Heart right ventricle (tissue), 16 donors: ENCODE measurements around the gene NUDT7. TPM values are rescaled to one million over a fixed set of nuclear protein-coding genes. Genes with fewer than 3 reads are reported as not detected.

Experiments used
- ATAC-seq, 8 donors: fragments of 200-7000 bp; cut with Tn5 transposase; one replicate each; pipeline ENCODE4 v1.9.1; 2020; ENCODE audit warnings: mild to moderate bottlenecking in 8 of 8, moderate library complexity in 8 of 8, moderate number of reproducible peaks in 1 of 8
- DNase-seq, 2 donors: peaks; one replicate each; pipeline ENCODE4 v3.0.0-alpha.2; 2020
- H3K27ac ChIP-seq, 10 donors: fragments of 200-600 bp; sonication (generic) in 2 of 10; one replicate each; pipeline versions ENCODE4 v1.5.0 to v1.8.0; 2020 to 2022; ENCODE audit warnings: mild to moderate bottlenecking in 3 of 10
- H3K27me3 ChIP-seq, 7 donors: fragments of 200-600 bp; one replicate each; pipeline ENCODE4 v1.8.0; 2021 to 2022; ENCODE audit warnings: mild to moderate bottlenecking in 2 of 7
- H3K36me3 ChIP-seq, 9 donors: fragments of 200-600 bp; sonication (generic) in 1 of 9; one replicate each; pipeline versions ENCODE4 v1.5.0 to v1.8.0; 2020 to 2022; ENCODE audit warnings: mild to moderate bottlenecking in 2 of 9
- H3K4me1 ChIP-seq, 9 donors: fragments of 200-600 bp; sonication (generic) in 1 of 9; one replicate each; pipeline versions ENCODE4 v1.5.0 to v1.8.0; 2020 to 2022; ENCODE audit warnings: mild to moderate bottlenecking in 4 of 9
- H3K4me3 ChIP-seq, 10 donors: fragments of 200-600 bp; sonication (generic) in 2 of 10; one replicate each; pipeline versions ENCODE4 v1.5.0 to v1.8.0; 2020 to 2022; ENCODE audit warnings: mild to moderate bottlenecking in 7 of 10, moderate library complexity in 2 of 10
- H3K9me3 ChIP-seq, 11 donors: fragments of 200-600 bp in 10 of 11; sonication (generic) in 2 of 11; one replicate each; pipeline versions ENCODE4 v1.5.0 to v1.8.0; 2013 to 2022; ENCODE audit warnings: mild to moderate bottlenecking in 2 of 11, control low read depth in 1 of 11, moderate library complexity in 1 of 11
- WGBS, 2 donors: extraction: QIAGEN DNeasy Blood & Tissue Kit; methylation state at CpG; one replicate each; pipeline ENCODE4 v1.1.7; 2013; ENCODE audit warnings: inconsistent platforms in 1 of 2; 5-methylcytosine and 5-hydroxymethylcytosine counted together
- intact Hi-C, 10 donors: fragments of 100-400 bp; cut with DNase I; formaldehyde crosslinking; loops; one replicate each; pipeline versions ENCODE4 v1.11.1 to v1.14.2; 2022
- polyA plus RNA-seq, 2 donors: library from polyadenylated mRNA; stranded (reverse); fragments of 200-250 nt; gene quantifications; one replicate each; pipeline ENCODE4 v1.2.3, GENCODE V29; 2013
- total RNA-seq, 10 donors: library from RNA; stranded (reverse); fragmentation: NEBNext Ultra II Directional in 3 of 10; extraction: Animal tissue kit (Norgen Biotek cat#: 25700) in 3 of 10; gene quantifications; one replicate each; pipeline versions ENCODE4 v1.2.1 to v1.2.4, GENCODE V29; 2021 to 2023
- TF ChIP-seq, protein P1 (sequence below), 9 donors: fragments of 200-600 bp; sonication (generic) in 2 of 9; IDR thresholded peaks; one replicate each; pipeline versions ENCODE4 v1.5.0 to v1.8.0; 2021 to 2022; ENCODE audit warnings: antibody characterized with exemption in 9 of 9, mild to moderate bottlenecking in 5 of 9, moderate library complexity in 1 of 9
- donor health status: Arrhythmogenic right ventricular cardiomyopathy.
- donor health status: ischemic (EF 13 %, LVEDD 7.1; RV severe dilation, severe dysfunction).
- donor health status: healthy with polysubstance abuse.
- donor health status: DM: no; HTN: yes; CAD: no.
- donor health status: DM: no; HTN: no; CAD: no.
- donor health status: ischemic (EF 25% LVEDD 6.9; RV normal size, moderate dysfunction).
- donor health status: ischemic (EF 25% LVEDD 5.7; RV mildly dilated, moderate dysfunction).
- donor health status: healthy.
- donor health status: DM: yes; HTN: yes; CAD: no.
- donor health status: Ischemic cardiomyopathy.
- donor health status: ischemic (EF 35%, LVEDD 5.7; RV mildly dilated, moderate dysfunction).
- donor health status: nonischemic (EF 11% LVEDD 7.7; RV severe dilation, severe dysfunction).
- donor health status: DM: yes; HTN: yes; CAD: no.
- donor health status: PGD.
- donor health status: ischemic (EF 29% LVEDD 5.4; RV normal size, mild dysfunction).
- donor health status: nonischemic (EF 23%, LVEDD 6.1; RV moderate dilation, normal function).

The NUDT7 gene
- total and polyA plus RNA-seq, 12 donors = 10.3 to 75.7 (median 46.9) TPM

DNA sequence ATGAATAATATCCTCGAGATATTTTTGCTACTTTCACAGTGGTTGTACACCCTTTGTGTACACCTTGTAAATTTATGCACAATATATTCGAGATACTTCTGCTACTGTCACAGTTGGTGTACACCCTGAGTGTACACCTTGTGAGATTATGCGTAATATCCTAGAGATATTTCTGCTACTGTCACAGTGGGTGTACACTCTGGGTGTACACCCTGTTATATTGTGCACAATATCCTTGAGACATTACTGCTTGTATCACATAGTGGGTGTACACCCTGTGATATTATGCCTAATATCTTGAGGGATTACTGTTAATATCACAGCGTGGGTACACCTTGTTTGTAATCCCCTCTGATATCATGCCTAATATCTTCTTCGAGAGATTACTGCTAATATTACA lies 7.2 kb upstream of the NUDT7 start:
- H3K9me3 ChIP-seq = peaks cover 0 to 4% (median 0%) of the 10 kb centered on the region in 11 donors
- no peaks in the 10 kb centered on the region for H3K27me3 ChIP-seq
- ATAC-seq (no peak), DNase-seq (no peak)
- TF ChIP-seq, protein P1, sequence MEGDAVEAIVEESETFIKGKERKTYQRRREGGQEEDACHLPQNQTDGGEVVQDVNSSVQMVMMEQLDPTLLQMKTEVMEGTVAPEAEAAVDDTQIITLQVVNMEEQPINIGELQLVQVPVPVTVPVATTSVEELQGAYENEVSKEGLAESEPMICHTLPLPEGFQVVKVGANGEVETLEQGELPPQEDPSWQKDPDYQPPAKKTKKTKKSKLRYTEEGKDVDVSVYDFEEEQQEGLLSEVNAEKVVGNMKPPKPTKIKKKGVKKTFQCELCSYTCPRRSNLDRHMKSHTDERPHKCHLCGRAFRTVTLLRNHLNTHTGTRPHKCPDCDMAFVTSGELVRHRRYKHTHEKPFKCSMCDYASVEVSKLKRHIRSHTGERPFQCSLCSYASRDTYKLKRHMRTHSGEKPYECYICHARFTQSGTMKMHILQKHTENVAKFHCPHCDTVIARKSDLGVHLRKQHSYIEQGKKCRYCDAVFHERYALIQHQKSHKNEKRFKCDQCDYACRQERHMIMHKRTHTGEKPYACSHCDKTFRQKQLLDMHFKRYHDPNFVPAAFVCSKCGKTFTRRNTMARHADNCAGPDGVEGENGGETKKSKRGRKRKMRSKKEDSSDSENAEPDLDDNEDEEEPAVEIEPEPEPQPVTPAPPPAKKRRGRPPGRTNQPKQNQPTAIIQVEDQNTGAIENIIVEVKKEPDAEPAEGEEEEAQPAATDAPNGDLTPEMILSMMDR (IDR thresholded peaks at IDR 0.05) = no peak
- intact Hi-C loops = no loop called here
- WGBS, 2 donors = 81 to 89% methylated on average over 5 of the region's 5 CpGs
- H3K4me1 ChIP-seq = no peaks in the 10 kb centered on the region
- no peak overlapping the region for H3K27ac ChIP-seq
- H3K36me3 ChIP-seq = no peaks in the 10 kb centered on the region
- H3K4me3 ChIP-seq = no peak overlapping the region

DNA sequence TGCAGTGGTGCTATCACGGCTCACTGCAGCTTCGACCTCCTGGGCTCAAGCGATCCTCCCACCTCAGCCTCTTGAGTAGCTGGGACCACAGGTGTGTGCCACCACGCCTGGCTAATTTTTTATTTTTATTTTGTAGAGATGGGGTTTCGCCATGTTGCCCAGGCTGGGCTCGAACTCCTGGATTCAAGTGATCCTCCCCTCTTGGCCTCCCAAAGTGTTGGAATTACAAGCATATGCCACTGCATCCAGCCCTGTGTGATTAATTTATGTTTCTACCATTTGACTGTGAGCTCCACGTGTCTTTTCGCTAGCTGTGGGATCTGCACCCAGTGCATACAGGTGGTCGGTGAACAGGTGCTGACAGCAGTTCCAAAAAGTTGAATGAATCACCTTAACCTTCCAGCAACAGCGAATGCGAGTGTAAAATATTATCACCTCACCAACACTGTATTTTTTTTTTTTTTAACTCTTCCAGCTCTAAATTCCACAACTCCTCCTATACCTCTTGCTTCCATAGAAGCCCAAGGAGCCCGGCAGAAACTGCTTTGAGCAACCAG lies 484 bp upstream of the NUDT7 start:
- WGBS, 2 donors = 58 to 61% methylated on average over 12 of the region's 12 CpGs
- peak overlapping the region in 3 of 10 donors; percentile 43 to 57 (median 54) for H3K27ac ChIP-seq
- ATAC-seq = no peak
- DNase-seq = no peak
- intact Hi-C loops = loop anchor here in 1 of 10 donors (2.0 to 5.0 kb wide), 2 partner anchors 249 to 375 kb away; partner anchors contain the start of gene WWOX
- no peaks in the 10 kb centered on the region for H3K9me3 ChIP-seq
- peaks cover 0 to 14% (median 0%) of the 10 kb centered on the region in 9 donors for H3K36me3 ChIP-seq
- TF ChIP-seq, protein P1 (IDR thresholded peaks at IDR 0.05) = no peak
- peaks cover 0 to 13% (median 9%) of the 10 kb centered on the region in 9 donors for H3K4me1 ChIP-seq
- H3K4me3 ChIP-seq = peak overlapping the region in 8 of 10 donors; percentile 28 to 94 (median 73)
- no peaks in the 10 kb centered on the region for H3K27me3 ChIP-seq

DNA sequence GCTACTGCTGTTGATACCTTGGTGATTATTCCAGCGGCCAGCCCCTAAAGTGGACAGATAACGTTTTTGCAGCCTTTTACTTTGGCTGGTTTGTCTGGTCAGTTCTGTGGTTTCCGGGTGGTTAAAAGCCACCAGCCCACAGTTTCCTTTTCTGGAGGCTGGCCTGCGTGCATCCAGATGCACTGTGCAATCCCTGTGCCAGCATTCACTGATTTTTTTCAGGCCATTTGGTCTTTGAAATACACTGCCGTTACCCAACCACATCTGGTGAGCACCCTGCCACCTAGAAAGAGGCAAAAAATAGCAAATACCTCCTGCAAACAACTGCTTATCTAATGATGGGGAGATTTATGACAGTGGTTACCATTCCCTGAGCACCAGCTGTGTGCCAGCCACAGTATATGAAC lies 797 bp downstream of the NUDT7 start:
- no peaks in the 10 kb centered on the region for H3K9me3 ChIP-seq
- peaks cover 0 to 13% (median 9%) of the 10 kb centered on the region in 9 donors for H3K4me1 ChIP-seq
- H3K4me3 ChIP-seq = peak overlapping the region; percentile 52 to 94 (median 82)
- TF ChIP-seq, protein P1 (IDR thresholded peaks at IDR 0.05) = no peak
- peaks cover 0 to 22% (median 0%) of the 10 kb centered on the region in 9 donors for H3K36me3 ChIP-seq
- 0 to 2% methylated on average over 5 of the region's 5 CpGs for WGBS, 2 donors
- H3K27me3 ChIP-seq = no peaks in the 10 kb centered on the region
- H3K27ac ChIP-seq = peak overlapping the region; percentile 52 to 97 (median 93)
- intact Hi-C loops = loop anchor here in 1 of 10 donors (5.0 kb wide), 1 partner anchor 374 kb away; the partner anchor contains the start of gene WWOX
- DNase-seq (peak; percentile 16 to 22), ATAC-seq (peak; percentile 21 to 62 (median 38))

DNA sequence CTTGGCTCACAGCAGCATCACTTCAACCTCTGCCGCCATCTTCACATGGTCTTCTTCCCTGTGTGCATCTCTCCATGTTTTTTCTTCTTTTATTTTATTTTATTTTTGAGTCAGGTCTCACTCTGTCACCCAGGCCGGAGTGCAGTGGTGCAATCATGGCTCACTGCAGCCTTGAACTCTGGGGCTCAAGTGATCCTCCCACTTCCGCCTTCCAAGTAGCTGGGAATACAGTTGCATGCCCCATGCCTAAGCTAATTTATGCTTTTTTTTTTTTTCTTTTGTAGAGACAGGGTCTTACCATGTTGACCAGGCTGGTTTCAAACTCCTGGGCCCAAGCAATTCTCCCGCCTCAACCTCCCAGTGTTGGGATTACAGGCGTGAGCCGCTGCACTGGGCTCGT lies 1.9 kb downstream of the NUDT7 start:
- WGBS, 2 donors = 96 to 97% methylated on average over 7 of the region's 7 CpGs
- no peaks in the 10 kb centered on the region for H3K9me3 ChIP-seq
- no peak overlapping the region for H3K27ac ChIP-seq
- no peaks in the 10 kb centered on the region for H3K27me3 ChIP-seq
- TF ChIP-seq, protein P1 (IDR thresholded peaks at IDR 0.05) = no peak
- DNase-seq = no peak
- no peak for ATAC-seq
- H3K4me1 ChIP-seq = peaks cover 0 to 13% (median 9%) of the 10 kb centered on the region in 9 donors
- peaks cover 0 to 28% (median 0%) of the 10 kb centered on the region in 9 donors for H3K36me3 ChIP-seq
- intact Hi-C loops = loop anchor here in 1 of 10 donors (5.0 kb wide), 1 partner anchor 373 kb away; the partner anchor contains the start of gene WWOX
- no peak overlapping the region for H3K4me3 ChIP-seq
